Brain microvascular endothelial cell (primary cell): ENCODE measurements around the gene MTHFD2L.

Experiments used
- DNase-seq: peaks from one replicate; pipeline ENCODE4 v3.0.0-alpha.2; 2020
- H3K27ac ChIP-seq: fragments of 250-450 bp; sonication (Bioruptor Pico); 2 replicates; pipeline ENCODE4 v1.5.1; 2020; ENCODE audit warnings: mild to moderate bottlenecking, moderate library complexity
- H3K27me3 ChIP-seq: fragments of 250-450 bp; sonication (Bioruptor Pico); replicated peaks from 2 replicates; pipeline ENCODE4 v1.5.1; 2020; ENCODE audit warnings: mild to moderate bottlenecking
- H3K36me3 ChIP-seq: fragments of 250-450 bp; sonication (Bioruptor Pico); replicated peaks from 2 replicates; pipeline ENCODE4 v1.5.1; 2020; ENCODE audit warnings: mild to moderate bottlenecking
- H3K4me3 ChIP-seq: 2 replicates; pipeline ENCODE4 v1.5.1; 2011; ENCODE audit warnings: low read depth, mild to moderate bottlenecking, control low read depth, low read length, moderate library complexity
- in situ Hi-C: cut with HindIII; loops from 2 replicates; pipeline ENCODE4 v1.10.0; 2017; ENCODE audit warnings: low sequenced_read_pairs, low pct_ligation_motif_present
- TF ChIP-seq, protein P1 (sequence below): IDR thresholded peaks from 2 replicates; pipeline ENCODE4 v1.5.1; 2011; ENCODE audit warnings: low read depth, mild to moderate bottlenecking, moderate library complexity, low read length, control low read depth, inconsistent platforms; ENCODE audit errors: missing control alignments

Gene MTHFD2L

DNA sequence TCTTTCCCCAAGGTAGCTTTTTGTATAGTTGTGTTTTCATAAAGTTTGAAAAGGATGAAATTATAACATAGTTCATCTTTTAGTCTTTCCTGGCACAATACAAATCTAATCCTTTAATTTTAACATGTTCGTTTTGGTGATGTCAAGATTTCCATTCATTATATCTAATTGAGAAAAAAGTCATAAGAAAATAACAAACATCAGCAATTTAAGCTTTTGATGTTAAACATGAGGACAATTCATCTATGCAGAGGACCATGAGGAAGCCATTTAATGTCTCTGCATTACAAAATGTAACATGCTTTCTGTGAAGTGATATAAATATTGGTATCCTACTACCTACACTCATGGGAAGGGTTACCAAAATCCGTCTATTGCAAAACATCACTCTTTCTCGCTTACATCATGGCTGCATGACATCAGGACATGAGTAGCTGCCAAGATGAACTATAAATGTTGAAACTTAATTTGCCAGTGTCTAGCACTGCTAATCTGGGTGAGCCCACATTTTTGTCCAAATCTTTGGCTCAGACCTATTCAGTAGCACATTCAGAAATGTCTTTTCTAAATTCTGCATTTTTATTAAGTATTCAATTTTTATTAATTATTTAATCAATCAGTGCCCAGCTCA is 159.8 kb downstream of the MTHFD2L start:
- TF ChIP-seq, protein P1, sequence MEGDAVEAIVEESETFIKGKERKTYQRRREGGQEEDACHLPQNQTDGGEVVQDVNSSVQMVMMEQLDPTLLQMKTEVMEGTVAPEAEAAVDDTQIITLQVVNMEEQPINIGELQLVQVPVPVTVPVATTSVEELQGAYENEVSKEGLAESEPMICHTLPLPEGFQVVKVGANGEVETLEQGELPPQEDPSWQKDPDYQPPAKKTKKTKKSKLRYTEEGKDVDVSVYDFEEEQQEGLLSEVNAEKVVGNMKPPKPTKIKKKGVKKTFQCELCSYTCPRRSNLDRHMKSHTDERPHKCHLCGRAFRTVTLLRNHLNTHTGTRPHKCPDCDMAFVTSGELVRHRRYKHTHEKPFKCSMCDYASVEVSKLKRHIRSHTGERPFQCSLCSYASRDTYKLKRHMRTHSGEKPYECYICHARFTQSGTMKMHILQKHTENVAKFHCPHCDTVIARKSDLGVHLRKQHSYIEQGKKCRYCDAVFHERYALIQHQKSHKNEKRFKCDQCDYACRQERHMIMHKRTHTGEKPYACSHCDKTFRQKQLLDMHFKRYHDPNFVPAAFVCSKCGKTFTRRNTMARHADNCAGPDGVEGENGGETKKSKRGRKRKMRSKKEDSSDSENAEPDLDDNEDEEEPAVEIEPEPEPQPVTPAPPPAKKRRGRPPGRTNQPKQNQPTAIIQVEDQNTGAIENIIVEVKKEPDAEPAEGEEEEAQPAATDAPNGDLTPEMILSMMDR, result no peak
- Histone ChIP-seq H3K27me3 (no peaks in the 10 kb centered on the region), H3K27ac (no peak overlapping the region), H3K36me3 (no peaks in the 10 kb centered on the region), H3K4me3 (no peak overlapping the region)
- in situ Hi-C loops, result loop anchor here (25.0 kb wide), 1 partner anchor 130 kb away; no protein-coding TSS in a partner anchor
- DNase-seq, result no peak

GRCh38 chr4:74318276-74318675 is 160.4 kb downstream of the MTHFD2L start:
- Histone ChIP-seq H3K27me3 (no peaks in the 10 kb centered on the region), H3K4me3 (no peak overlapping the region), H3K36me3 (no peaks in the 10 kb centered on the region), H3K27ac (no peak overlapping the region)
- DNase-seq, result no peak
- TF ChIP-seq, protein P1, result no peak
- in situ Hi-C loops, result loop anchor here (25.0 kb wide), 1 partner anchor 131 kb away; no protein-coding TSS in a partner anchor

GRCh38 chr4:74319470-74319869 is 161.6 kb downstream of the MTHFD2L start:
- TF ChIP-seq, protein P1, result no peak
- DNase-seq, result peak; percentile 14
- in situ Hi-C loops, result loop anchor here (25.0 kb wide), 1 partner anchor 132 kb away; no protein-coding TSS in a partner anchor
- Histone ChIP-seq H3K4me3 (no peak overlapping the region), H3K27me3 (no peaks in the 10 kb centered on the region), H3K27ac (no peak overlapping the region), H3K36me3 (no peaks in the 10 kb centered on the region)

- H3K27me3 ChIP-seq, result no peaks in the 10 kb centered on the region
- peak; percentile 55 for DNase-seq
- H3K36me3 ChIP-seq, result no peaks in the 10 kb centered on the region
- in situ Hi-C loops, result loop anchor here (25.0 kb wide), 1 partner anchor 133 kb away; no protein-coding TSS in a partner anchor
- TF ChIP-seq, protein P1, result peak; percentile 59
- no peak overlapping the region for H3K4me3 ChIP-seq
- no peak overlapping the region for H3K27ac ChIP-seq
These were observed 162.7 kb downstream of the MTHFD2L start for GRCh38 chr4:74320559-74321118.

DNA sequence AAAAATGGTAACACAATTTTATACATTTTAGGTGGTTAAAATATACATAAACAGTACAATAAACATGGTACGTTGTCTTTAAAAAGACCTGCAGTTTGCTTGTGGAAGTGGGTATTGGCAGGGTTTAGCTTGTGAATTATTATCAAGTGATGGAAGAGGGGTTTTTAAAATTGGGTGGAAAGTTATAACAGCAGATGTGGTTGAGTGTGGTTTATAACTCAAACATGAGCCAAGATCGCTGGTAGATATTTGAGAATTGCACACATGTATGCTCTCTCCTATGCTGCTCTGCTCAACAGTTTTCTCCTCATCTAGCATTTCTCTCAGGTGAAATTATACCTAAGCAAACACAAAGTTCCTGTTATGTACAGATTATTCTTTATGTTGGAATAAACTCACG is 164.4 kb downstream of the MTHFD2L start:
- H3K27me3 ChIP-seq, result no peaks in the 10 kb centered on the region
- no peak for DNase-seq
- no peak overlapping the region for H3K27ac ChIP-seq
- in situ Hi-C loops, result loop anchor here (25.0 kb wide), 1 partner anchor 135 kb away; no protein-coding TSS in a partner anchor
- TF ChIP-seq, protein P1, result no peak
- no peaks in the 10 kb centered on the region for H3K36me3 ChIP-seq
- no peak overlapping the region for H3K4me3 ChIP-seq
